H9 (cell line): ENCODE data around the gene NEURL1B. TPM values are rescaled to one million over a fixed set of nuclear protein-coding genes. Genes with fewer than 3 reads are reported as not detected.

Experiments used
- DNase-seq: peaks from one replicate; pipeline ENCODE4 v3.0.0-alpha.2; 2017
- H2AFZ ChIP-seq: one replicate; pipeline ENCODE4 v1.6.1; 2013; ENCODE audit warnings: mild to moderate bottlenecking, low read length, control low read depth, moderate library complexity
- H2AK5ac ChIP-seq: 2 replicates; pipeline ENCODE4 v1.6.1; 2013; ENCODE audit warnings: low read length, control low read depth, mixed read lengths; ENCODE audit not compliant: insufficient read length
- H2BK120ac ChIP-seq: one replicate; pipeline ENCODE4 v1.6.1; 2013; ENCODE audit warnings: low read depth, mild to moderate bottlenecking, low read length, control low read depth, inconsistent platforms; ENCODE audit not compliant: poor library complexity, severe bottlenecking
- H2BK12ac ChIP-seq: 2 replicates; pipeline ENCODE4 v1.6.1; 2013; ENCODE audit warnings: low read length, control low read depth, mixed read lengths, low read depth; ENCODE audit not compliant: insufficient read length
- H2BK15ac ChIP-seq: 2 replicates; pipeline ENCODE4 v1.6.1; 2013; ENCODE audit warnings: low read depth, low read length, control low read depth
- H2BK20ac ChIP-seq: one replicate; pipeline ENCODE4 v1.6.1; 2013; ENCODE audit warnings: low read depth, mild to moderate bottlenecking, low read length, control low read depth, inconsistent platforms; ENCODE audit not compliant: poor library complexity, severe bottlenecking
- H2BK5ac ChIP-seq: 2 replicates; pipeline ENCODE4 v1.6.1; 2013; ENCODE audit warnings: low read length, control low read depth, mixed read lengths; ENCODE audit not compliant: insufficient read length
- H3K14ac ChIP-seq: 2 replicates; pipeline ENCODE4 v1.6.1; 2013; ENCODE audit warnings: low read length, control low read depth; ENCODE audit not compliant: insufficient read depth
- H3K18ac ChIP-seq: 2 replicates; pipeline ENCODE4 v1.6.1; 2013; ENCODE audit warnings: low read depth, mild to moderate bottlenecking, mixed read lengths, low read length, control low read depth; ENCODE audit not compliant: insufficient read length
- H3K23ac ChIP-seq: 2 replicates; pipeline ENCODE4 v1.6.1; 2013; ENCODE audit warnings: low read length, control low read depth, mixed read lengths, low read depth; ENCODE audit not compliant: insufficient read length
- H3K23me2 ChIP-seq: 2 replicates; pipeline ENCODE4 v1.6.1; 2013; ENCODE audit warnings: low read depth, mild to moderate bottlenecking, mixed read lengths, low read length, control low read depth; ENCODE audit not compliant: insufficient read length, poor library complexity, severe bottlenecking
- H3K27ac ChIP-seq: 2 replicates; pipeline ENCODE4 v1.5.1; 2013; ENCODE audit warnings: low read length, control low read depth, mixed read lengths, low read depth; ENCODE audit not compliant: insufficient read length
- H3K27me3 ChIP-seq: 2 replicates; pipeline ENCODE4 v1.6.1; 2013; ENCODE audit warnings: low read length, control low read depth, inconsistent platforms; ENCODE audit not compliant: insufficient read depth
- H3K4ac ChIP-seq: 2 replicates; pipeline ENCODE4 v1.6.1; 2013; ENCODE audit warnings: low read depth, mild to moderate bottlenecking, control low read depth, inconsistent platforms, low read length, moderate library complexity
- H3K4me1 ChIP-seq: 2 replicates; pipeline ENCODE4 v1.6.1; 2013; ENCODE audit warnings: low read length, control low read depth, inconsistent platforms; ENCODE audit not compliant: insufficient read depth
- H3K4me2 ChIP-seq: 2 replicates; pipeline ENCODE4 v1.6.1; 2013; ENCODE audit warnings: low read length, control low read depth, mixed read lengths; ENCODE audit not compliant: insufficient read length, insufficient read depth
- H3K56ac ChIP-seq: 2 replicates; pipeline ENCODE4 v1.6.1; 2013; ENCODE audit warnings: low read depth, mild to moderate bottlenecking, mixed read lengths, low read length, control low read depth; ENCODE audit not compliant: insufficient read length
- H3K79me1 ChIP-seq: 2 replicates; pipeline ENCODE4 v1.6.1; 2013; ENCODE audit warnings: low read depth, mild to moderate bottlenecking, moderate library complexity, low read length, control low read depth, inconsistent platforms; ENCODE audit not compliant: insufficient read depth, poor library complexity, severe bottlenecking
- H3K79me2 ChIP-seq: 2 replicates; pipeline ENCODE4 v1.6.1; 2013; ENCODE audit warnings: low read length, control low read depth, inconsistent platforms; ENCODE audit not compliant: insufficient read depth
- H3K9ac ChIP-seq: 2 replicates; pipeline ENCODE4 v1.6.1; 2013; ENCODE audit warnings: low read length, control low read depth, mixed read lengths; ENCODE audit not compliant: insufficient read length; ENCODE audit errors: extremely low read depth
- H3K9me3 ChIP-seq: one replicate; pipeline ENCODE4 v1.6.1; 2013; ENCODE audit warnings: low read depth, low read length, inconsistent platforms; ENCODE audit not compliant: control insufficient read depth
- H3T11ph ChIP-seq: one replicate; pipeline ENCODE4 v1.6.1; 2013; ENCODE audit warnings: mild to moderate bottlenecking, low read length, control low read depth, inconsistent platforms
- H4K20me1 ChIP-seq: one replicate; pipeline ENCODE4 v1.6.1; 2013; ENCODE audit not compliant: control insufficient read depth, insufficient read length, insufficient read depth
- H4K5ac ChIP-seq: 2 replicates; pipeline ENCODE4 v1.6.1; 2013; ENCODE audit warnings: low read depth, mild to moderate bottlenecking, mixed read lengths, low read length, control low read depth; ENCODE audit not compliant: insufficient read length
- H4K8ac ChIP-seq: replicated peaks from 2 replicates; pipeline ENCODE4 v1.6.1; 2013; ENCODE audit warnings: low read length, control low read depth, mixed read lengths, low read depth; ENCODE audit not compliant: insufficient read length
- H4K91ac ChIP-seq: 2 replicates; pipeline ENCODE4 v1.6.1; 2013; ENCODE audit warnings: low read depth, mild to moderate bottlenecking, moderate library complexity, mixed read lengths, low read length, control low read depth; ENCODE audit not compliant: insufficient read length
- H3K27ac Mint-ChIP-seq, 3 experiments: 2 replicates in 2 of 3; 3 replicates in 1 of 3; pipeline ENCODE4 v1.8.0; 2020 to 2021; ENCODE audit warnings: mixed read lengths in 3 of 3, mild to moderate bottlenecking in 1 of 3, moderate library complexity in 1 of 3
- H3K27me3 Mint-ChIP-seq: 2 replicates; pipeline ENCODE4 v1.8.0; 2021; ENCODE audit warnings: low read depth, mild to moderate bottlenecking, moderate library complexity, mixed read lengths
- H3K36me3 Mint-ChIP-seq, 3 experiments: 2 replicates in 2 of 3; 3 replicates in 1 of 3; pipeline ENCODE4 v1.8.0; 2020 to 2021; ENCODE audit warnings: low read depth in 3 of 3, mixed read lengths in 3 of 3; ENCODE audit not compliant: insufficient read depth in 1 of 3
- H3K4me1 Mint-ChIP-seq, 2 experiments: 2 replicates each; pipeline ENCODE4 v1.8.0; 2020; ENCODE audit warnings: mixed read lengths in 2 of 2
- H3K4me3 Mint-ChIP-seq, 2 experiments: 2 replicates in 1 of 2; 3 replicates in 1 of 2; pipeline ENCODE4 v1.8.0; 2020 to 2021; ENCODE audit warnings: mild to moderate bottlenecking in 2 of 2, mixed read lengths in 2 of 2, moderate library complexity in 1 of 2
- H3K9me3 Mint-ChIP-seq, 2 experiments: 2 replicates in 1 of 2; 3 replicates in 1 of 2; pipeline ENCODE4 v1.8.0; 2020; ENCODE audit warnings: mild to moderate bottlenecking in 2 of 2, mixed read lengths in 2 of 2, moderate library complexity in 1 of 2
- CTCF ChIP-seq: fragments of 200-600 bp; sonication (generic); conservative IDR thresholded peaks from 3 replicates; pipeline ENCODE4 v1.8.0; 2021; ENCODE audit warnings: antibody characterized with exemption, mild to moderate bottlenecking
- WGBS: extraction: QIAGEN DNeasy Blood & Tissue Kit; methylation state at CpG from one replicate; pipeline ENCODE4 v1.1.7; 2013; ENCODE audit warnings: missing lambda C conversion rate, low lambda C conversion rate, mixed read lengths; ENCODE audit not compliant: insufficient read length; ENCODE audit errors: extremely low coverage; 5-methylcytosine and 5-hydroxymethylcytosine counted together
- total RNA-seq: library from RNA; stranded (reverse); gene quantifications from 2 replicates; pipeline ENCODE4 v1.2.1, GENCODE V29; 2021

Gene NEURL1B
- total RNA-seq, 1 experiment from 2014 or later: 3.6 TPM

- Histone ChIP-seq H3K4me1 (no peaks in the 10 kb centered on the region), H3K27me3 (no peaks in the 10 kb centered on the region), H4K5ac (no peak overlapping the region), H3K9me3 (no peaks in the 10 kb centered on the region), H3K18ac (no peak overlapping the region), H4K91ac (no peak overlapping the region), H3K4me2 (no peak overlapping the region), H2BK12ac (no peak overlapping the region), H3K27ac (no peak overlapping the region), H3K4ac (no peak overlapping the region), H3K79me1 (no peaks in the 10 kb centered on the region), H2AK5ac (no peak overlapping the region), H3K14ac (no peak overlapping the region), H2AFZ (no peak overlapping the region), H3T11ph (no peak overlapping the region), H2BK120ac (no peak overlapping the region), H3K56ac (no peak overlapping the region), H3K79me2 (no peaks in the 10 kb centered on the region), H2BK5ac (no peak overlapping the region), H2BK15ac (no peak overlapping the region), H4K8ac (no peak overlapping the region), H3K23me2 (no peaks in the 10 kb centered on the region), H3K23ac (no peak overlapping the region), H2BK20ac (no peak overlapping the region), H3K9ac (no peak overlapping the region), H4K20me1 (no peaks in the 10 kb centered on the region)
- no peak for DNase-seq
- H3K36me3 Mint-ChIP-seq: no peaks in the 10 kb centered on the region
- no CpG with 5 or more reads among the region's 9 CpGs for WGBS
- H3K4me1 Mint-ChIP-seq: peaks cover 2 to 3% of the 10 kb centered on the region in 2 experiments; a peak in 2 of 4 replicates
- no peak for TF ChIP-seq CTCF
- H3K4me3 Mint-ChIP-seq: no peak overlapping the region
- no peak overlapping the region for H3K27ac Mint-ChIP-seq
- H3K27me3 Mint-ChIP-seq: peaks cover 54% of the 10 kb centered on the region
- H3K9me3 Mint-ChIP-seq: no peaks in the 10 kb centered on the region
These were observed 90.6 kb downstream of the NEURL1B start for GRCh38 chr5:172731680-172732074.
